Inflammatory macrophage (primary cell): ENCODE results near the gene ANO6.
"Not testable (repeated sequence)": the region's sequence is repeated elsewhere in the genome, so short reads cannot be mapped to it uniquely, and the experiment has no call there.

Experiments
- DNase-seq, 2 donors: peaks; one replicate each; pipeline ENCODE4 v3.0.0-alpha.2; 2020 to 2022

ANO6 gene

DNA sequence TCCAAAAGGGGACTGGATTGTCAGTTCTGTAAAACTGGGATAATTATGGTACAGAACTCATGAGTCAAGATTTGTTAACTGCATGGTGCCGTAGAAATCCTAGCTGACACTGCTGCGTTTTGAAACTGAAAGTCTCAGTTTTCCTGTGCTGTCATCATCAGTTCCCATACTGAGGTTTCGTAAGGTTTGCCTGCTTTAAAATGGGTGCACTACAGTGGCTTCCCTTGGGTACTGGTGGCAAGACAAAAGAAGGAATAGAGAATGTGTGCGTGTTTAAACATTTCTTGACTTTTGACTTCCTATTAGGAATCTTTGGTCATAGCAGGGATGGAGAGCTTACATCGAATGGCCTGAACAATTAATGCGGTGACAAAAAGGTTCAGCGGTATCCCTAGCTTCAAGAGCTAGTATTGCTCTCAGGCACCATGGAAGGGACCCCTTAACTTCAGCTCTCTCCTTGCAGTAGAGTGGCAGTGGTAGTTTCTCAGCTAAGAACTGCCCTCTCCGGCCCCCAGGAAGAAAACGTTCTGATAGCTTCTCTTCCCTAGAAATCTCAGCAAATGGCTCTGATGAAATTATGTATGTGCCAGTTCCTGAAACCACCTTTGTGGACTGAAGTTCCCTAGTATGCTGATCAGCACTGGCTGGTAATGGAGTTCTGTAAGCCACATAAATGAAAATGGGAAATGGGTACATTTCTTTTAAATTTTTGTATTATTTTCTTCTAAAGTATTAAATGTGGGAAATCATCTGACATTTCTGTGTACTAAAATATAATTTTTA, 28.9 kb downstream of the ANO6 start:
- peak; percentile 85 to 86 for DNase-seq

DNA sequence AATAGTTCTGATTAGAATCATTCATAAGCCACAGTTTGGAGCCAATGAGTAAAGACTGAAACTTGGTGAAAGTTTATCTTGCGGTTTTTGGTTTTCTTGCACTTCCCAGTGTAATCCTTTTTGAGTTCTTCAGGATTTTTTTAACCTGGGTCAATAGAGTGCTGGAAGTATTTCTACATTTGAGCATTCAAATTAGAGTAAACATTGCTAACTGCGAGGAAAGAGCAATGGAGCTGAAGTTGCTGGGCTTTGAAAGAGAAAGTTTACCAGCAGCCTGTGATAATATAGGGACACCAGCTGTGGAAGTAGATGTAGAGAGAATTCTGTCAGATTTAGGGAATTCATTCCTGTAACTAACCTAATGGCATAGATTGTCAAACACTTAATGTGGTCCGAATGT, 30.3 kb downstream of the ANO6 start:
- no peak for DNase-seq

DNA sequence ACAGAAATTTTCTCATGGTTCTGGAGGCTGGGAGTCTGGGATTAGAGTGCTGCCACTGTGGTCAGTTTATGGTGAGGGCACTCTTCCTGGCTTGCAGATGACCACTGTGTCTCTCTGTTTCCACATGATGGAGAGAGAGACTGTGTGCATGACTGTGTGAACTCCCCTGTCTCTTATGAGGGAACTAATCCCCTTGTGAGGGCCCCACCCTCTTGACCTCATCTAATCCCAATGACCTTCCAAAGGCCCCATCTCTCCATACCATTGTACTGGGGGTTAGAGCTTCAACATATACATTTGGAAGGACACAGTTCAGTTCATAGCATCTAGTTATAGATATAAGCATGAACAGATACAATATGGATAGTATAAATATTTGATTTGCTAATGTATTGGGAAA, 31.7 kb downstream of the ANO6 start:
- DNase-seq: no peak

DNA sequence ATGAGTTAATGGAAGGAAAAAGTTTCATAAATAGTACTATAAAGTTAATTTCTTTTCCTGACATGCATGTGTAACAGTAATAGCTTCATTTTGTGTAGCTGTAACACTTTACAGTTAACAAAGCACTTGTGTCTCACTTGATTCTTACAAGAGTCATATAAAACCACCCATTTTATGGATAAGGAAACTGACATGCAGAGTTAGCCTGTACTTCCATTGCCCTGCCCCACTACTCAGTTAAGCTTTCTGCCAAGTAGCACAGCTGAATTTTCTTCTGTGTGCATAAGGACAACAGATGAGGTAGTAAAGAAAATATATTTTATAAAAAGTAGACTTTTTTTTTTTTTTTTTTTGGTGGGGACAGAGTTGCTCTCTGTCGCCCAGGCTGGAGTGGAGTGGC, 32.2 kb downstream of the ANO6 start:
- DNase-seq: no peak

DNA sequence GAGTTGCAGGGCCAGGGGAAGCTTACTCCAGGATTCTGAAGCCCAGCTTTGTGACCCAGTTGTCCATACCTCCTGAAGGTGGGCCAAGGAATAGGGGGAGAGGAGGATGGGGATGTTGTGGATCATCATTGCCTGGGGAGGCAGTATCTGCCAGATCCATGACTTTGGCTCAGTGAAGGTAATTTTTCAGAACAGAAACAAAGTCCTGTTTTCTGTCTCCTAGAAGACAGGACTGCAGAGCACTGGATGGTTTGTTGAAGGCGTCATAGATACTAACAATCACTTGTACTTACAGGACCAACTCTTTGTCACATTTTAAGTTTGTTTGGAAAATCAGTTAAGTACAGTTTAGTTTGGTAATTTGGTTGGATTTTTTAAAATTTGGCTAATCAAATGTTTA, 38.4 kb downstream of the ANO6 start:
- DNase-seq: no peak

DNA sequence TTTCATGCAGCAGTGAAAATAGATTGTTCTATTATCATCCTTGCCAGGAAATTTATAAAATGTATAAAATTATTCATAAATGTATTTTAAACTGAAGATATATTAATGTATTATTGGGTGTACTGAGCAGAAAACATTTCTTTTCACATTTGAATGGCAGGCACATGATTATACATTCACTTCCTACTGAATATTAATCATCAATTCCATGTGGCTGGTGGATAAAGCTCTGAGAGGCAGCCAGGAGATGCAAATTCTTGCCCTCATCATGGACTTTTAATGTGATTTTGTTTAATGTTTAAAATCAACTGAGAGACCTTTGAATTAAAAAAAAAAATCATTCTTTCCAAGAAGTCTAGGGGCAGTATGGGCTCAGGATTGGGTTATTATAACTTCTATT, 40.8 kb downstream of the ANO6 start:
- DNase-seq: no peak

DNA sequence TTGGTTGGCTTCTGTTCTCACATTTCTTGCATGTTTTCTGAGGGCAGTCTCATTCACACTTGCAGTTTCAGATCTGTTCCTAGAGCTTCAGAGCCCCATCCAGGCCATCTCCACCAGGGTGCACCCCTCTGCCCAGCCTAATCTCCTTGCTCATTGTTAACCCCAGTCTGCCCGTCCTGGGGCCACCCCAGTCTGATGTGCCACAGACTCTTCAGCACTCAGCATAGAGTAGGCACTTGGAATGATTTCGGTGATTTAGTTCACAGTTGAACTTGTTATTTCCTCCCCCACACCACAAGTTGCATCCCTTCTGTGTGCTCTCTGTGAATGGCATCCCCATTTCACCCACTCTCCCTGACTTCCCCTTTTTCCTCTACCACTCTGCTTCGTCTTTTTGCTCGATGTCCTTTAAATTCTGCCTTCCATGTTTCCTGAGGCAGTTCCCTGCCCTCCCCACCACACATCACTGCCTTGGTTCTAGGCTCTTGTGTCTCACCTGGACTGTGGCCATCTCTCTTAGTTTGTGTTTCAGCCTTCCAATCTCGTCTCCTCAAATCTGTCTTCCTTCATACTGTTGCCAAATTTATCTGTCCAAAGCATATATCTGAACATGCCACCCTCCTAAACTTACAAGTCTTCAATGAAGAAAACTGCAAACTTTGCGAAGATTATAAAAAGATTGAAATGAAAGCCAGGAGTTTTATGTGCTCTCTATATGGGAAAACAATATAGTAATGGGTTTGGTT, 41.5 kb downstream of the ANO6 start:
- peak; percentile 78 to 81 for DNase-seq

DNA sequence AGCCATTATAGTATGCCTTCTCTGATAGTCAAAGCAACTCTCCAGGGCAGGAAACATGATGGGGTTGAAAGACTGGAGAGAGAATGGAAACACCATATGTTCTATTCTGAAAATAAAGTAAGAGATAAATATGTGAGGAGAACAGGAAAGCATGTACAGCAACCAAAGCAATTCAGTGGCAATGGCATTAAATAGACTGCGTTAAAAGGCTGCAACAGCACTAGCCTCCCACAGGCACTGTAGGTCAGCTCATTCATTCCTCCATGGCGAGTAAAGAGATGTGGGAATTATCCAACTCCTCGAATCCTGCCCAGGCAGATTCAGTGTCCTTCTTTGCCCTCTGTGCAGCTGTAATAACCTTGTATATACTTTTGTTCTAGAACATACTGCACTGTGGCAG, 43.8 kb downstream of the ANO6 start:
- no peak for DNase-seq

DNA sequence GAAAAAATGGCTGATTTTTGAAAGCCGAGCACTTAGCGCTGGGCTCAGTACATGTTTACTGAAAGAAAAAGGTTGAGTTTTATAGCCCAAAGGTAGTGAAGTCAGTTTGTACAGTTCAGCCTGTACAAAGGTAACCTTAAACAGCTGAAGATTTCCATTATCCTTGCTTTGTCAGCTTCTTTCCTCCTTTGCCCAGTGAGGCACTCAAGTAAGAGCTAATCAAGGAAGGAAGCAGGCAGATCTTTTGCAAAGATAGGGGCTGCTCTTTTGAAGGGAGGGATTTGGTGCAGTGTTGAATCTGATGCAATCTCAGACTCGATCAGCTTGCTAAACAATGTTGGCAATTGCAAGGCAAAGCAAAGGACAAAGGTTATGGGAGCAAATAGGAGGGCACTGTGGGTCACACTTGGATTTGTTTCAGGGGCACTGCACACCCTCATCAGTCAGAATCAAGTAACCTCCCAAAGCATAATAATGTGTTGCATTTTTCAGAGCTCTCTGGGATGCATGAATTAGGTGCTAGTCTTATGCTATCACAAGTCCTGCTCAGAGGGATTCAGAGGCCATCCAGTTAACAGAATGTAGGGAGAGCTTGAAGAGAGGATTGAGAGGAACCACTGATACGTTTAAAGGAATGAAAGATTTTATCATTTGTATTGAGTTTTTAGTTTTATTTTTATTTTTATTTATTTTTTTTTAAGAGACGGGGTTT, 44.4 kb downstream of the ANO6 start:
- peak in 1 of 2 donors; percentile 44 for DNase-seq

DNA sequence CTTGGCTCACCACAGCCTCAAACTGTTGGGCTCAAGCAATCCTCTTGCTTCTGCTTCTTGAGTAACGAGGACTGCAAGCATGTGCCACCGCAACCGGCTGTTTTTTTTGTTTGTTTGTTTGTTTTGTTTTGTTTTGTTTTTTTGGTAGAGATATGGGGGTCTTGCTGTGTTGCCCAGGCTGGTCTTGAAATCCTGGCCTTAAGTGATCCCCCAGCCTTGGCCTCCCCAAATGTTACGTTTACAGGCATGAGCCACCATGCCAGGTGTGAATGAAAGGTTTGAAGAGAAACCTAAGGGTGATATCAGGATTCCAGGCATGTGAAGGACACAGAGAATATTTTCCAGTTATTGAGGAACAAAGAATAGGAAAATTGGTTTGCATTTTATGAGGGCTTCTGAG, 45.0 kb downstream of the ANO6 start:
- DNase-seq: no peak

DNA sequence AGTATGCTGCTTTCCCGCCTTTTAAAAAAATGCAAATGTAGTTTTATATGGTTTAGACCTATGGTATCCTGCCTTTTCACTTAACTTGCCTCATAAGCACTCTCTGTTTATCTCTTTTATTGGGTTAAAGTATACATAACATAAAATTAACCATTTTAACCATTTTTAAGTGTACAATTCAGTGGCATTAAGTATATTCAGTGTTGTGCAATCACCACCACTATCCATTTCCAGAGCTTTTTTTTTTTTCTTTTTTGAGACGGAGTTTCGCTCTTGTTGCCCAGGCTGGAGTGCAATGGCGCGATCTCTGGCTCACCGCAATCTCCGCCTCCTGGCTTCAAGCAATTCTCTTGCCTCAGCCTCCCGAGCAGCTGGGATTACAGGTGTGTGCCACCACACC, 46.3 kb downstream of the ANO6 start:
- not testable (repeated sequence) for DNase-seq

DNA sequence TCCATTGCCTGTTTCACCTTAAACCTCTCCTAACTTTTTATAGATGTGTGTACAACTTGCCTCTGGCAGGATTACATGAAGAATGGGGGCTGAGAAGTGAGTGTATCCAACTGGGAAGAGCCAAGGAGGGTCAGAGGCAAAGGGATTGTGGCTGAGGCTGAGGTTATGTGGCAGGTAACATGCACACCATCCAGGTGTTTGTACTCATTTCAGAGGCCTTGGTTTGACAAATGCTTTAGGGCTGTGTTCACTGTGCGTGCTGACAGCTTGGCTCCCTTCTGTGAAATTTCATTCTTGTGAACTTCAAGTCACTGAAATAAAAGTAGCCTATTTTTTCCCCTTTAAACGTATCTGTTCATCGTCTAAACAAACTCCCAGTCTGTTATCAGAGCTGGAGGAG, 47.7 kb downstream of the ANO6 start:
- DNase-seq: no peak

DNA sequence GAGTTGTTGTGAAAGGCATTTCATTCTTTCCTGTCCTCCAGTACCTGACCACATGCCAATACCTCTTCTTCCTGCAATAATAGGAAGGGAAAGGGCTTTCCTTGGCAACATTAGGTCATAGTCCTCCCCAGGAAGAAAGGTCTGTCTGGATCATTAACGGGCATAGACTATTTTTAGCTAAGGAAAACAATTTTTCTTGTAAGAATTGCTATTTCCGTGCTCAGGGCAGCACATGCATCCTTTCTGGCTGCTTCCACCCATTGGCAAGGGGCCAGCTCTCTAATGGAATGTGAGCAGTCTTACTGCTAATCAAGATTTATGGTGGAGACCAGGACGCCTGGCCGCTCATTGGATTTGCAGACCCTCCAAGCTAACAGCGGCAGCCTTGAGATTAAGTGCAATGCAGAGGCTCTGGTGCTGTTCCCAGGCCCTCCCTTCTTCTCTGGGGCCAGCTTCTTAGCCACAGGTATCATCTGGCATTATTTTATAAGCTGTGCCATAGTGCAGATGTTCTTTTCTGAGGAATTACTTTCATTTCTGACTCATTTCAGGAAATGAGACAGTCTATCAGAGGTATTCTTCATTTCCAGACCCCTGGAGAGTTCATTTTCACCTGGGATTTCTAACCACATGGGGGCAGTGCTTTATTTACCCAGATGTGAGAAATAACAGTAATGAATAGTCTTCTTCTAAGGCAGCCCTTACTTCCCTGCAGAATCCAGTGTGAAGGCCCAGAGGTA, 52.9 kb downstream of the ANO6 start:
- no peak for DNase-seq

DNA sequence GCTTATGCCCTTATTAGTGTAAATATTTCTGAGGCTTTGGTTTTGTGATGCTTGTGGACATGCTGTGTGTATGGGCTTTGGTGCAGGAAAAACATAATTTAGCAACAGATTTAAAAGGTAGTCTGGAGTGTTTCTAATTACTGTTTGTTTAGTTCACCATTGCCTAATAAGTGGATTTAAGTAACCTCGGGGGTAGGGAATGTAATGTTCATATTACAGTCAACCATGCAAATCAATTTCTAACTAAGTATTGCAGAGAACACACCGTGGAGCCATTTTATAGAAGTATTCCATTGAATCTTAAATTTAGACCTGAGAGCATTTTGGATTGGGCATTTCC, 53.5 kb downstream of the ANO6 start:
- no peak for DNase-seq

DNA sequence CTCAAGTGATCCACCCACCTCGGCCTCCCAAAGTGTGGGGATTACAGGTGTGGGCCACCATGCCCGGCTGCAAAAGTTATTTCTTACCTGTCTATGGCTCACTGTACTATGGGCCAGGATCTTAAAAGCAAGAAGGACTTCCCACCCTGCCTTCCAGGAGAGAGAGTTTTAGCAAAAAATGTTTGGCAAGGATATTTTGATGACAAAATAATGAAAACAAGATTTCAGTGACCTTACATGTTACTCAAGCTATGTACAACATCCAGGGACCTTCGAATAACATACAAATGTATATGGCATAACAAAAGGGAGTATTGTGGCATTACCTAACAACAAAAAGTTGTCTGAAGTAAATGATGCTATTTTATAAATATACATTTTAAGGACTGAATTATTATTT, 55.1 kb downstream of the ANO6 start:
- no peak for DNase-seq

DNA sequence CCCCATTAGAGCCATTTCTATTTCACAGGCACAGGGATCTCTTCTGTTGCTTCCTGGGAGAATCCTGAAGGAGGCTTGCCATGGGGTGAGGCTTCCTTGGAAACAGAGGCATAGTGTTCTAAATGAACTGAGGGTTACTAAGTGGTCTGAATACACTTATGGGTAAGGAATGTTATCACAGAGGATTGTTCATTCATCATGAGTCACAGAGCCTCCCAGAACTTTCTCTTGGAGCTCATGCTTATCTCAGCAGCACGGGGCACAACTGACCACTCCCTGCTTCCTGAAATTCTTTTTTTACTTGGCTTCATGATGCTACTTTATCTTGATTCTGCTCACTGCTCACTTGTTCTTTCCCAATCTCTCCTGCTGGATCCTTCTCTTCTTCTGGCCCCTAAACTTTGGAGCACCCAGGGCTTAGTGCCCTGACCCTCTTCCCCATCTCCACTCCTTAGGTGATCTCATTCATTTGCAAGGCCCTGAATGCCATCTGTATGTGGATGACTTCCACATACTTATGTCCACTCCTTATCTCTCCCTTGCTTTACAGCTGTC, 57.9 kb downstream of the ANO6 start:
- peak in 1 of 2 donors; percentile 16 for DNase-seq

DNA sequence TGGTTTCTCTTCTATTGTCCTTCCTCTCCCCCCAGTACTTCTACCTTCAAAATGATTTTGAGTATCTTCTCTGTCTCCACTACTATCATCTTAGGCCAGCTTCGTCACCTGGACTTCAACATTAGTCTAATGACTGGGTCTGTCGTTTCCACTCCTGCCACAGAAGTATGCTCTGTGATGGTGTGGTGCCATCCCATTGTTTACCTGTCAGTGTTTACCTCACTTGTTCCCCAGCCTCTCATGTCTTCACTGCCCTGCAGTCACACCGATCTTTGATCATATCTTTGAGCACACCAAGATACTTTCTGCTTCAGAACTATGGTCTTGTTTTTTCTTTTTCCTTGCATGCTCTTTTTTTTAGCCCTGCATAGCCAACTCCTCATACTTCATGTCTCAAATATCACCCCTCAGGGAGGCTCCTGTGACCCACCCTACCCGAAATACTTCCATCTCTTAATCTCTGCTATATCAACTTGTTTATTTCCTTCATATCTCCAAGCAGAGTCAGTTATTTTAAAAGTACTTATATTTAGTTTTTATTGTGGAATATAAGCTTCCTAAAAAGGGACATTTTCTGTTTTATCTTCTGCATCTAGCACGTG, 60.4 kb downstream of the ANO6 start:
- no peak for DNase-seq

DNA sequence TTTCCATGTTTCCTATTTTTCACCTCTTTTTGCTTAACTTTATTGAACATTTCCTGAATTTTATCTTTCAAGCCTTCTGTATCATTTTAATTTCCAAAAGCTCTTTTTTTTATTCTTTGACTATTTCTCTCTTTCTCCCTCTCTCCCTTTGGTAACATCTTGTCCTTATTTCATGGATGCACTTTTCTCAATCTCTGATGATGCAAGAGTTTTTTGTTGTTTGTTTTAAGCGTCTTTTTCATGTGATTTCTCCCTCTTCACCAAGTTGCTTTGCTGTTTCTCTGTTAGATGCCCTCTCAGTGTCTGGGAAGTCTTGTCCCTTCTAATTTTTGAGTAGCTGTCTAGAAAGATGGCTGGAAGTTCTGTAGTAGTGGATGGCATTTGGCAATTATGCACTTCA, 62.6 kb downstream of the ANO6 start:
- no peak for DNase-seq

DNA sequence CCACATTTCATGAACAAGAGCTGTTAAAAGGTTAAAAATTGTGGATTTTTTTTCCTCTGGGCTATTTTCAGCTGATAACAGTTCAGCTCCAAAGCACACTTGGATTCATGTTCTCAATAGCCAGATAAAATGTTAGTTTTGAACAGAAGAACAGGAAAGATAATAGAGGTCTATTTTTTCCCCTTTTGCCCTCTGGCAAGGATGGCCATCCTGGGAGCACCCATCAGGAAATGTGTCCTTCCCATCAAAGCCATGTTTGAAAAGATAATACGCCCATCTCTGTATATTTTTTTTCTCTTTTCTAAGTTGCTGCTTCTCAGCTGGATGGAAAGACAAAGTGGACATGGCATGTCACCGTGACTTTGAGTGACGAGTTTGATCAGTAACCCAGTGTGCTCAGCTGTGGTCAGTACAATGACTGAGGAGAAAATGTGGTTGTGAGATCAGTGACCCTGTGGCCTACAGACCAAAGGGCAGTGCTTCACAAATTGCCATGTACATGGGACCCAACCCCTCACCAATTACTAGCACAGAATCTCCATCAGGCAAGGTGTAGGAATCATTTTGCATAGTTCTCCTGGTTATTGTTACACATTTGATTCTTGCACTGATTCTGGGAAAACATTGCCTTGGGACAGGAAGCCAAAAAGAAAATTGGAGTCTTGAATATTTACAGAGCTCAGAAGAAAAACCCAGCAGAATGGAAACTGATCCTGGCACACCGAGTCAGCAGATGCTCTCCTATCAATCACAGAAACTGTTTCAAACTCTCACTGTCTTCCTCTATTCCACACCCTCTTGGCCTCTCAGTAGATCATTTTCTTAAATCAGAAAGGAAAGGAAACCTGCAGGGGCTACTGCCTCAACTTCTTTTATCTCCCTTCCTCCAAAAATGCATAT, 64.3 kb downstream of the ANO6 start:
- DNase-seq: no peak

DNA sequence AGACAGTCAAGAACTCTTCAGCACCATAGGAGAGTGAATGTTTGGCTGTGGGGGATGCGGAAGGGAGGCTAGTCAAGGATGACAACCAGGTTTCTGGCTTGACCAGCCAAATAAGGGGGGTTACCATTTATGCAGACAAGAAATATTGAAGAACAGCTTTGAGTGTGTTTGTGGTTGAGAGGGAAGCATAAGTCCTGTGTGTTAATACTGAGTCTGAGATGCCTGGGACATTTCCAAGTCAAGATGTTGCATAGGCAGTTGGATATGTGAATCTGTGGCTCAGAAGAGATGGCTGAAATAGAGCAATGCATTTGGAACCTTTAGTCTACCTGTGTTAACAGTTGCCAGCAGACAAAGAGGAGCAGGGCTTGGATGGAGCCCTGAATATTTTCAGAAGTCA, 66.1 kb downstream of the ANO6 start:
- no peak for DNase-seq

DNA sequence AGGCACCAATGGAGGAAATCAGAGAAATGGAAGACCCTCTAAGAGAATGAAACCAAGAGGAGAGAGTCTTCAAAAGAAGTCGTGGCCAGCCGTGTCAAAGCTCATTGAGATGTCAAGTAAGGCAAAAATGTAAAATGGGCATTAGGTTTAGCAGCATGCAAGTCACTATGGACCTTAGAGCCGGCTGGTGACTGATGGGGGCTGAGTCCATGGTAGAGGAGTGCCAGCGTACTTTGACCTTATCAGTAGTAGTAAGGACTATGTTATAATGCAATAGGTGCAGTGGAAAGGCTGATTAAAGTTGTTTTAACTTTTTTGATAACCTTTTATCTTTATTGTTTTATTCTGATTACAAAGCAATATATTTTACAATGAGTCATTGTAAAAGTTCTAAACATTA, 66.5 kb downstream of the ANO6 start:
- no peak for DNase-seq
